Gastrocnemius medialis (tissue), 4 donors: ENCODE data around the gene CDK13. TPM values are rescaled to one million over a fixed set of nuclear protein-coding genes. Genes with fewer than 3 reads are reported as not detected.

Experiments
- ATAC-seq, 2 donors: fragments of 150-250 bp; one replicate each; pipeline ENCODE4 v1.9.1; 2016
- DNase-seq, 2 donors: peaks; one replicate each; pipeline ENCODE4 v3.0.0-alpha.2; 2019
- H3K27ac ChIP-seq, 4 donors: fragments of 200-600 bp; sonication (generic); 1 replicate in 1 of 4; 2 replicates in 3 of 4; pipeline ENCODE4 v1.5.1; 2016 to 2018; ENCODE audit warnings: mild to moderate bottlenecking in 2 of 4, moderate library complexity in 1 of 4
- H3K27me3 ChIP-seq, 3 donors: fragments of 200-600 bp; sonication (generic) in 2 of 3; 1 replicate in 1 of 3; 2 replicates in 2 of 3; pipeline versions ENCODE4 v1.5.1 to v1.6.0; 2016 to 2019; ENCODE audit warnings: mild to moderate bottlenecking in 1 of 3, moderate library complexity in 1 of 3
- H3K36me3 ChIP-seq, 2 donors: fragments of 200-600 bp; sonication (generic) in 1 of 2; one replicate each; pipeline ENCODE4 v1.5.1; 2017 to 2018
- H3K4me1 ChIP-seq, 2 donors: fragments of 200-600 bp; sonication (generic) in 1 of 2; one replicate each; pipeline ENCODE4 v1.5.1; 2016 to 2017; ENCODE audit warnings: mild to moderate bottlenecking in 2 of 2
- H3K4me3 ChIP-seq, 4 donors: fragments of 200-600 bp; sonication (generic) in 3 of 4; 1 replicate in 1 of 4; 2 replicates in 3 of 4; pipeline ENCODE4 v1.5.1; 2016 to 2019; ENCODE audit warnings: mild to moderate bottlenecking in 2 of 4
- H3K9me3 ChIP-seq, 3 donors: fragments of 200-600 bp; sonication (generic) in 2 of 3; 1 replicate in 1 of 3; 2 replicates in 2 of 3; pipeline ENCODE4 v1.5.1; 2016 to 2019
- POLR2A ChIP-seq, 2 donors: fragments of 450-650 bp; IDR thresholded peaks; one replicate each; pipeline ENCODE4 v1.6.1; 2017; ENCODE audit warnings: antibody characterized with exemption in 2 of 2, mild to moderate bottlenecking in 2 of 2, moderate library complexity in 2 of 2
- in situ Hi-C, 4 donors: fragments of 200-750 bp; cut with MboI; loops; one replicate each; pipeline versions ENCODE4 v1.15.0 to v1.8.0; 2017; ENCODE audit warnings: low sequenced_read_pairs in 4 of 4
- intact Hi-C: fragments of 100-400 bp; cut with DNase I; formaldehyde crosslinking; loops from one replicate; pipeline ENCODE4 v1.15.1; 2023; ENCODE audit warnings: low total_unique reads
- total RNA-seq, 4 donors: library from RNA; depleted of rRNA; stranded (reverse); fragments of >200 nt; gene quantifications; one replicate each; pipeline versions ENCODE4 v1.1.0 to v1.2.3, GENCODE V29; 2016
- TF ChIP-seq, protein P1 (sequence below), 5 experiments: fragments of 450-650 bp in 3 of 5; fragments of 200-600 bp in 2 of 5; sonication (generic) in 2 of 5; IDR thresholded peaks in 4 of 5; conservative IDR thresholded peaks in 1 of 5; 1 replicate in 4 of 5; 2 replicates in 1 of 5; pipeline ENCODE4 v1.5.1; 2016 to 2019; ENCODE audit warnings: antibody characterized with exemption in 5 of 5, mild to moderate bottlenecking in 3 of 5, moderate library complexity in 3 of 5

The CDK13 gene
- total RNA-seq, 4 donors from 2014 or later = 25.0 to 50.8 (median 29.4) TPM

DNA sequence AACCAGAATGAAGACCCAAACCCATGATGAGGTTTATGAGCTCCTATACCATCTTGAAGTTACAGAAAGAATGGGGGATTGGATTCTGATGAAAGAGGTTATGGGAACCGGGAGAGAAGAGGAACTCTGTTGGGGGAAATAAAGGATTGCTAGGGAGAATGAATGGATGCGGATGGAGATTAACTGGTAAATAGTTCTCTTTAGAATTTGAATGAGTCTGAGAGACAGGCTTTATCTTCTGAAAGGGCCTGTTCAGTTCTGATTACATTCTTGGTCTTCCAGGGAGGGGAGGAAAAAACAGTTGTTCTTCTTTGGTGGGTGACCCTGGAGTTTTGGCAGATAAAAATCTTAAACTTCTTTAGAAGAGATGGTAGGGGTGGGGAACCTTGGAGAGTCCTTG, 198.6 kb downstream of the CDK13 start:
- no peaks in the 10 kb centered on the region for H3K36me3 ChIP-seq
- no peak overlapping the region for H3K27ac ChIP-seq
- H3K27me3 ChIP-seq = no peaks in the 10 kb centered on the region
- H3K4me3 ChIP-seq = no peak overlapping the region
- ATAC-seq = no peak
- intact Hi-C loops (no loop called here), in situ Hi-C loops (no loop called here)
- no peak for DNase-seq
- no peaks in the 10 kb centered on the region for H3K4me1 ChIP-seq
- TF ChIP-seq, protein P1, sequence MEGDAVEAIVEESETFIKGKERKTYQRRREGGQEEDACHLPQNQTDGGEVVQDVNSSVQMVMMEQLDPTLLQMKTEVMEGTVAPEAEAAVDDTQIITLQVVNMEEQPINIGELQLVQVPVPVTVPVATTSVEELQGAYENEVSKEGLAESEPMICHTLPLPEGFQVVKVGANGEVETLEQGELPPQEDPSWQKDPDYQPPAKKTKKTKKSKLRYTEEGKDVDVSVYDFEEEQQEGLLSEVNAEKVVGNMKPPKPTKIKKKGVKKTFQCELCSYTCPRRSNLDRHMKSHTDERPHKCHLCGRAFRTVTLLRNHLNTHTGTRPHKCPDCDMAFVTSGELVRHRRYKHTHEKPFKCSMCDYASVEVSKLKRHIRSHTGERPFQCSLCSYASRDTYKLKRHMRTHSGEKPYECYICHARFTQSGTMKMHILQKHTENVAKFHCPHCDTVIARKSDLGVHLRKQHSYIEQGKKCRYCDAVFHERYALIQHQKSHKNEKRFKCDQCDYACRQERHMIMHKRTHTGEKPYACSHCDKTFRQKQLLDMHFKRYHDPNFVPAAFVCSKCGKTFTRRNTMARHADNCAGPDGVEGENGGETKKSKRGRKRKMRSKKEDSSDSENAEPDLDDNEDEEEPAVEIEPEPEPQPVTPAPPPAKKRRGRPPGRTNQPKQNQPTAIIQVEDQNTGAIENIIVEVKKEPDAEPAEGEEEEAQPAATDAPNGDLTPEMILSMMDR (IDR thresholded peaks at IDR 0.05 in 4 of 5, conservative IDR thresholded peaks at IDR 0.05 in 1 of 5) = no peak
- TF ChIP-seq POLR2A (IDR thresholded peaks at IDR 0.05) = no peak
- H3K9me3 ChIP-seq = no peaks in the 10 kb centered on the region

Other genes with a start within 250 kb of the CDK13 start
- gene MPLKIP, start 184.4 kb downstream of the CDK13 start, total RNA-seq = 10 to 100 TPM; 19.1 to 27.9 (median 23.8) TPM
- 1 to 10 TPM; 2.3 to 3.5 (median 2.9) TPM for gene SUGCT, start 184.7 kb downstream of the CDK13 start, total RNA-seq